SK-N-SH (cell line): ENCODE results near the gene OLFM4. TPM values are rescaled to one million over a fixed set of nuclear protein-coding genes. Genes with fewer than 3 reads are reported as not detected.

Experiments used
- CTCF ChIA-PET: fragments of 300-600, 350-600 bp; formaldehyde crosslinking; extraction: SDS; loops from one replicate; lab custom pipeline; 2021; lab: Yijun Ruan, JAX
- POLR2A ChIA-PET: fragments of 350-600 bp; sonication (Branson Sonifier 250); formaldehyde crosslinking; extraction: SDS; loops from one replicate; lab custom pipeline; 2020; ENCODE audit warnings: antibody characterized with exemption, inconsistent platforms; lab: Yijun Ruan, JAX
- DNase-seq: peaks from one replicate; pipeline ENCODE4 v3.0.0; 2012
- H2AFZ ChIP-seq: fragments of 200-600 bp; sonication (generic); 2 replicates; pipeline ENCODE4 v1.8.1; 2016; ENCODE audit warnings: antibody characterized with exemption, mild to moderate bottlenecking, low read depth
- H3F3A ChIP-seq: fragments of 200-600 bp; sonication (generic); replicated peaks from 2 replicates; pipeline ENCODE3; 2016; ENCODE audit warnings: antibody characterized with exemption, mild to moderate bottlenecking; ENCODE audit not compliant: insufficient read depth
- H3K27ac ChIP-seq, 2 experiments: fragments of 200-500 bp in 1 of 2; fragments of 200-600 bp in 1 of 2; sonication (Bioruptor generic) in 1 of 2; sonication (generic), shearing (Covaris generic) in 1 of 2; 2 replicates each; pipeline versions ENCODE4 v1.5.1 to v1.6.1; 2014 to 2016; ENCODE audit warnings: low read depth in 2 of 2, inconsistent platforms in 1 of 2, low read length in 1 of 2, mild to moderate bottlenecking in 1 of 2, mixed read lengths in 1 of 2
- H3K27me3 ChIP-seq: fragments of 200-600 bp; sonication (generic), shearing (Covaris generic); 2 replicates; pipeline ENCODE4 v1.6.1; 2016; ENCODE audit warnings: mixed run types; ENCODE audit not compliant: insufficient read depth
- H3K36me3 ChIP-seq, 2 experiments: fragments of 200-500 bp in 1 of 2; fragments of 200-600 bp in 1 of 2; sonication (Bioruptor generic) in 1 of 2; sonication (generic) in 1 of 2; replicated peaks in 1 of 2; 2 replicates each; pipeline versions ENCODE3 to v1.5.1; 2014 to 2016; ENCODE audit warnings: low read length in 1 of 2, mild to moderate bottlenecking in 1 of 2; ENCODE audit not compliant: insufficient read depth in 2 of 2, control insufficient read depth in 1 of 2
- H3K4me1 ChIP-seq, 2 experiments: fragments of 200-500 bp in 1 of 2; fragments of 200-600 bp in 1 of 2; sonication (Bioruptor generic) in 1 of 2; sonication (generic), shearing (Covaris generic) in 1 of 2; 2 replicates each; pipeline versions ENCODE4 v1.5.1 to v1.6.1; 2014 to 2016; ENCODE audit warnings: low read depth in 1 of 2, low read length in 1 of 2, mixed run types in 1 of 2; ENCODE audit not compliant: insufficient read depth in 2 of 2, control insufficient read depth in 1 of 2
- H3K4me2 ChIP-seq: fragments of 200-600 bp; sonication (generic), shearing (Covaris generic); 2 replicates; pipeline ENCODE4 v1.6.1; 2017; ENCODE audit warnings: mixed run types
- H3K4me3 ChIP-seq, 2 experiments: fragments of 200-500 bp in 1 of 2; fragments of 200-600 bp in 1 of 2; sonication (Bioruptor generic) in 1 of 2; sonication (generic), shearing (Covaris generic) in 1 of 2; 2 replicates each; pipeline versions ENCODE4 v1.5.1 to v1.8.1; 2014 to 2016; ENCODE audit warnings: low read depth in 2 of 2, inconsistent platforms in 1 of 2, low read length in 1 of 2, mild to moderate bottlenecking in 1 of 2, mixed read lengths in 1 of 2, moderate library complexity in 1 of 2
- H3K79me2 ChIP-seq: fragments of 200-600 bp; sonication (generic); 2 replicates; pipeline ENCODE4 v1.8.1; 2017; ENCODE audit warnings: mild to moderate bottlenecking; ENCODE audit not compliant: insufficient read depth
- H3K9ac ChIP-seq: fragments of 200-600 bp; sonication (generic); 2 replicates; pipeline ENCODE4 v1.6.1; 2017; ENCODE audit warnings: mixed run types
- H3K9me2 ChIP-seq: fragments of 200-600 bp; sonication (generic); 2 replicates; pipeline ENCODE4 v1.6.1; 2017; ENCODE audit warnings: mixed run types
- H3K9me3 ChIP-seq: fragments of 200-600 bp; sonication (generic); 2 replicates; pipeline ENCODE4 v1.6.1; 2017; ENCODE audit warnings: mixed run types, mild to moderate bottlenecking, moderate library complexity
- H4K20me1 ChIP-seq: fragments of 200-600 bp; sonication (generic); 2 replicates; pipeline ENCODE4 v1.6.1; 2017; ENCODE audit warnings: mild to moderate bottlenecking, mixed run types; ENCODE audit not compliant: insufficient read depth
- CHD2 ChIP-seq: fragments of 150-350 bp; IDR thresholded peaks from 2 replicates; pipeline ENCODE4 v1.6.1; 2018; ENCODE audit warnings: low read length; ENCODE audit not compliant: partially characterized antibody
- CTCF ChIP-seq: fragments of 200-600 bp; sonication (generic); IDR thresholded peaks from 2 replicates; pipeline ENCODE4 v1.6.1; 2017; ENCODE audit warnings: antibody characterized with exemption, mild to moderate bottlenecking, moderate library complexity
- ELF1 ChIP-seq: IDR thresholded peaks from 2 replicates; pipeline ENCODE4 v1.4.0; 2012
- EP300 ChIP-seq, 2 experiments: IDR thresholded peaks; 2 replicates each; pipeline versions ENCODE4 v1.4.0 to v1.6.1; 2012; ENCODE audit warnings: borderline replicate concordance in 1 of 2, low read depth in 1 of 2, low read length in 1 of 2
- FOXJ3 ChIP-seq: sonication (generic); formaldehyde crosslinking; IDR thresholded peaks from 2 replicates; pipeline ENCODE4 v1.5.1; 2020; ENCODE audit warnings: mild to moderate bottlenecking, missing genetic modification reagents
- GATA2 ChIP-seq: sonication (generic); formaldehyde crosslinking; IDR thresholded peaks from 2 replicates; pipeline ENCODE4 v1.5.0; 2020; ENCODE audit warnings: mild to moderate bottlenecking, missing genetic modification reagents
- IRF3 ChIP-seq: fragments of 150-350 bp; IDR thresholded peaks from 2 replicates; pipeline ENCODE4 v1.6.1; 2016; ENCODE audit warnings: mild to moderate bottlenecking, low read depth, low read length
- MAX ChIP-seq: IDR thresholded peaks from 2 replicates; pipeline ENCODE4 v1.4.0; 2012; ENCODE audit warnings: low read depth
- NFIC ChIP-seq: IDR thresholded peaks from 2 replicates; pipeline ENCODE4 v1.4.0; 2012; ENCODE audit warnings: borderline replicate concordance
- NRF1 ChIP-seq: IDR thresholded peaks from 2 replicates; pipeline ENCODE4 v1.6.1; 2012; ENCODE audit warnings: low read depth, mild to moderate bottlenecking, low read length
- PBX3 ChIP-seq: IDR thresholded peaks from 2 replicates; pipeline ENCODE4; 2012
- RAD21 ChIP-seq: IDR thresholded peaks from 2 replicates; pipeline ENCODE4 v1.6.1; 2012; ENCODE audit warnings: mild to moderate bottlenecking, low read length
- RCOR1 ChIP-seq: fragments of 150-350 bp; IDR thresholded peaks from 2 replicates; pipeline ENCODE4 v1.6.1; 2017; ENCODE audit warnings: antibody characterized with exemption, low read length
- RFX5 ChIP-seq: IDR thresholded peaks from 2 replicates; pipeline ENCODE4 v1.6.1; 2012; ENCODE audit warnings: mild to moderate bottlenecking, improper control_type of control experiment, low read length
- RXRA ChIP-seq: IDR thresholded peaks from 2 replicates; pipeline ENCODE4 v1.4.0; 2012; ENCODE audit warnings: low read depth, mild to moderate bottlenecking, borderline replicate concordance
- TAF1 ChIP-seq: IDR thresholded peaks from 2 replicates; pipeline ENCODE4 v1.6.1; 2012; ENCODE audit warnings: low read depth, mild to moderate bottlenecking, low read length, moderate library complexity, borderline replicate concordance
- TEAD4 ChIP-seq: IDR thresholded peaks from 2 replicates; pipeline ENCODE4 v1.4.0; 2012; ENCODE audit warnings: mild to moderate bottlenecking, borderline replicate concordance; ENCODE audit not compliant: insufficient read depth
- USF1 ChIP-seq: IDR thresholded peaks from 2 replicates; pipeline ENCODE4 v1.4.0; 2012; ENCODE audit warnings: low read depth, borderline replicate concordance
- YY1 ChIP-seq: IDR thresholded peaks from 2 replicates; pipeline ENCODE4 v1.4.0; 2012; ENCODE audit warnings: low read depth, mild to moderate bottlenecking
- ZBTB33 ChIP-seq: IDR thresholded peaks from 2 replicates; pipeline ENCODE4 v1.4.0; 2012; ENCODE audit warnings: low read depth, borderline replicate concordance
- WGBS: methylation state at CpG from one replicate; pipeline ENCODE4 v1.1.6; 2017; ENCODE audit warnings: low lambda C conversion rate; 5-methylcytosine and 5-hydroxymethylcytosine counted together
- polyA plus RNA-seq, 3 experiments: library from polyadenylated mRNA; depleted of rRNA; stranded (reverse); fragments of >200 nt; gene quantifications; 2 replicates each; pipeline ENCODE4 v1.2.3, GENCODE V29; 2012

OLFM4 gene
- polyA plus RNA-seq, 1 of the 3 experiments (the other 2 are of a cell fraction) = not detected

GRCh38 chr13:53088871-53089270 is 60.3 kb downstream of the OLFM4 start:
- H3K36me3 ChIP-seq = no peaks in the 10 kb centered on the region
- no peak overlapping the region for H3K27ac ChIP-seq
- TF ChIP-seq EP300 (IDR thresholded peaks at IDR 0.05; ENCODE audit: borderline replicate concordance in 1 of 2, low read depth in 1 of 2, low read length in 1 of 2) (no peak), MAX (no peak), RAD21 (no peak), TAF1 (no peak), RFX5 (no peak), ELF1 (no peak), FOXJ3 (CRISPR knock-in tag) (no peak), GATA2 (CRISPR knock-in tag) (no peak), CHD2 (no peak), RXRA (no peak), RCOR1 (no peak), CTCF (no peak), NRF1 (no peak), PBX3 (no peak), NFIC (no peak), TEAD4 (no peak), USF1 (no peak), YY1 (no peak), IRF3 (no peak), ZBTB33 (no peak)
- TF ChIP-seq, all 33 proteins: peak for 0
- Histone ChIP-seq H4K20me1 (no peaks in the 10 kb centered on the region), H3K9me3 (no peaks in the 10 kb centered on the region), H3K4me2 (no peak overlapping the region), H3K4me1 (peaks cover 0 to 2% of the 10 kb centered on the region in 2 experiments; a peak in 1 of 4 replicates), H2AFZ (no peak overlapping the region), H3K9me2 (no peaks in the 10 kb centered on the region), H3K9ac (no peak overlapping the region), H3K4me3 (no peak overlapping the region), H3F3A (no peaks in the 10 kb centered on the region), H3K79me2 (no peaks in the 10 kb centered on the region), H3K27me3 (no peaks in the 10 kb centered on the region)
- ChIA-PET CTCF (interaction anchor here (1.0 to 2.1 kb wide), 3 partner anchors 20 to 63 kb away, joined by 3 to 5 read pairs (median 5); no protein-coding TSS in a partner anchor), POLR2A (no interaction called here)
- 48% methylated on average over 3 of the region's 3 CpGs for WGBS
- no peak for DNase-seq
